Left colon (tissue), 2 donors: Measurements from ENCODE around the gene RPS19BP1. TPM values are rescaled to one million over a fixed set of nuclear protein-coding genes. Genes with fewer than 3 reads are reported as not detected.

ENCODE experiments used
- ATAC-seq: fragments of 200-7000 bp; cut with Tn5 transposase; one replicate; pipeline ENCODE4 v1.9.1; 2020; ENCODE audit warnings: mild to moderate bottlenecking, moderate library complexity
- DNase-seq, 2 donors: peaks; one replicate each; pipeline ENCODE4 v3.0.0-alpha.2; 2020
- intact Hi-C, 2 donors: fragments of 100-400 bp; cut with DNase I in 1 of 2; cut with micrococcal nuclease in 1 of 2; formaldehyde crosslinking; loops; one replicate each; pipeline versions ENCODE4 v1.11.2 to v1.14.0; 2022; cut with DNase I, micrococcal nuclease
- total RNA-seq, 2 donors: library from RNA; stranded (reverse); fragmentation: NEBNext Ultra II Directional; extraction: Animal tissue kit (Norgen Biotek cat#: 25700); gene quantifications; one replicate each; pipeline ENCODE4 v1.2.1, GENCODE V29; 2021
- donor health status: DM: no; HTN: no; CAD: no.
- donor health status: DM: yes; HTN: yes; CAD: no.

The RPS19BP1 gene
- total RNA-seq, 2 donors from 2014 or later: 57.6 to 60.7 TPM

GRCh38 chr22:39562839-39563489 lies 30.4 kb upstream of the RPS19BP1 start:
- intact Hi-C loops: no loop called here
- DNase-seq (no peak), ATAC-seq (no peak)

GRCh38 chr22:39560127-39560526 lies 27.6 kb upstream of the RPS19BP1 start:
- ATAC-seq: no peak
- intact Hi-C loops: no loop called here

DNA sequence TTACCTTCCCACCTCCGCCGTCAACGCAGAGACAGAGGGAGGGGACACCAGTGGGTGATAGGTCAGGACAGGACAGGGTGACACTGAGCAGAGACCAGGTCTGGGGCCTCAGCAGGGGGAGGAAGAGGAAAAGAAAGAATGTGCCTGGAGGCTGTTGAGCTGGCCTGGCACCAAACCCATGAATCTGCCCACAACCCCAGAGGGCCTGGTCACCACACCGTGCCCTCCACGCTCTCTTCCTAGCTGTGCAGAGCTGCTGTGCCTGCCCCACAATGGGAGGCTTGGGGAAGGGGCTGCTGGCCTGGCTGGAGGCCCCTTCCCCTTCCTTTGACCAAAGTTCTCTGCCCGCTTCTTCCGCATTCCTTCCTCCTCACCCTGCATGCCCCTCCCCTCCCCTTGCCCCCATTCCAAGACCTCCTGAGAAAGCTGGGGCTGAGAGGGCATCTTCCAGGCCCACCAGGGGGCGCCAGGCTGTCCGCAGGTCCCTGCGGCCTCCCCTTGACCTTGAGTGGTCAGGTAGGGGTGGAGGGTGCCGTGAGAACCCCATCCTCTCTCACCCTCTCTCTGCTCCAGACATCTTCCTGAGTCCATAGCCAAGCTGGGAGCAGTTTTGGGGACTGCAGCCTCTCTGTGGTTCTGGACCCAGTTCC lies 27.0 kb upstream of the RPS19BP1 start:
- no peak for ATAC-seq

More at GRCh38 chr22:39560127-39560526, 27.6 kb upstream of the RPS19BP1 start:
- no peak for DNase-seq

DNA sequence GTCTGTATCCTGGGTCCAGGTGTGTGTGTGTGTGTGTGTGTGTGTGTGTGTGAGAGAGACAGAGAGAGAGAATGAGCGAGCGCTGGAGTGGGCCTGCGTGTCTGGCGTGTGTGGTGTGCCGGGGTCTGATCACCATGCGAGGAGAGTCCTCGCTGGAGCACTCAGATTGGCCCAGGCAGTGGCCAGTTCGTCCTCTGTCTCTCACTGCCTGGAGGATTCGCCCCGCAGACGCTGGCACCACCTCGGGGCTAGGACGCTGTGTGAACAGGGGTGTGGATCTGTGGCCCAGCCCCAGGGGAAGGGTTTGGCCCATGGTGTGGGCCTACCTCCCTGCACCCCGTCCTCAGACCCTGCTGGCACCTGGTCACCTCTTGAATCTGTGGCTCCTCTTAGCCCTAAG lies 26.4 kb upstream of the RPS19BP1 start:
- DNase-seq: no peak
- intact Hi-C loops: no loop called here
- no peak for ATAC-seq

More for the DNA sequence above, 27.0 kb upstream of the RPS19BP1 start:
- DNase-seq: peak in 1 of 2 donors; percentile 18
- intact Hi-C loops: no loop called here

DNA sequence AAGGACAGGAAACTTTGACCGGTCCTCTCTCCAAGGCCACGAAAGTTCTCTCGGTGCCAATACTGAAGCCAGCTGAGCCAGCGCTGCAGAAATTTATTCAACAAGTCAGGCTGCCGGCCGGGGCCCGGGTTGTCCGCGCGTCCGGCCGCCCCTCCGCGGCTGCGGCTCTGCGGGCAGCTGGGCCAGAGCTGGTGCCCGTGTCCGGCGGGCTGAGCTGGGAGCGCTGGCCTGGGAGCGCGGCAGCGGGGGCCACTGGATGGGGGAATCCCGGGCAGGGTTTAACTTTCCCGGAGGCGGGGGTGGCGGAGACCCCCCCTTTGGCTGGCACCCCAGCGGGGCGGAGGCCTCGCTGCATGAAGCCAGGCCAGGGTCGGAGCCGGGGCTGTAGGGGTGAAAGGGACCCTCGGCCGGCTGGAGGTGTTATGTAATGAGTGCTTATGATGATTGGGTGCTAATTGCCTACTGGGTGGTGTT lies 25.7 kb upstream of the RPS19BP1 start:
- DNase-seq (no peak), ATAC-seq (no peak)
- intact Hi-C loops: no loop called here

DNA sequence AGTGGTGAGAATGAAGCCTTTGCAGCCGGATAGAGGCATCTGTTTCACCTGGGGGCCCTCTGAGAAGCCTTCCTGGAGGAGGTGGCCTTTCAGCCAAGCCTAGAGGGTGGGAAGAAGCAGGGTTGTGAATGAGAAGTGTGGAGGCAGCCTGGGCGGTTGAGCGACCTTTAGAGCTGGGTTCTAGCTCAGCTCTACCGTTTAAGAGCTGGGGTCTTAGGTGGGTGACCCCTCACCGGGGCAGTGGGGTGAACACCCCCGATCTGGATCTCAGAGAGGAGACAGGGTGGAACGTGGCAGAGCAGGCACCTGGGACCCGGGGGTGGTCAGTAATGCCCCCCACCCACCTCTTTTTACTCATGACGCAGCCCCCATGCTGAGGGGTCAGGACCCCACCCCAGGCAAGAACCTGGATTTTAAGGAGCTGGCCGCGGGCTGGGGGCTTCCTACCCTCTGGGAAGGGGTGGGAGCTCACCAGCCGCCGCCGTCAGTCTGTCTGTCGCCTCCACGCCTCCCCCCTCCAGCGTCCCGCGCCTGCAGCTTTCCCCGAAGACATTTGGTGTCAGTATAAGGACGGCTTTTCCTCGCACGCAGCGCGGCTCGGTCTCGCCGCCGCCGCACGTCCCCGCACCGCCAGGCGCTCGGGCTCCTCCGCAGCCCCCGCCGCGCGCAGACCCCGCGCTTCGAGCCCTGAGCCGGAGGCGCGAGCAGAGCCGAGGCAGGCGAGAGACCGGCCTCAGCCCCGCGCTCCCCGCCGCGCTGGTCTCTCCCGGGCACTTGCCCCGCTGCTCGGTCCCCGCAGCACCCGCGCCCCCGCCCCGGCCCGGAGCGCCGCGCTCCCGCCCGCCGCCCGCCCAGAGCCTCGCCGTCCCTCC lies 24.7 kb upstream of the RPS19BP1 start:
- DNase-seq: peak in 1 of 2 donors; percentile 17
- intact Hi-C loops: no loop called here
- ATAC-seq: peak; percentile 43

DNA sequence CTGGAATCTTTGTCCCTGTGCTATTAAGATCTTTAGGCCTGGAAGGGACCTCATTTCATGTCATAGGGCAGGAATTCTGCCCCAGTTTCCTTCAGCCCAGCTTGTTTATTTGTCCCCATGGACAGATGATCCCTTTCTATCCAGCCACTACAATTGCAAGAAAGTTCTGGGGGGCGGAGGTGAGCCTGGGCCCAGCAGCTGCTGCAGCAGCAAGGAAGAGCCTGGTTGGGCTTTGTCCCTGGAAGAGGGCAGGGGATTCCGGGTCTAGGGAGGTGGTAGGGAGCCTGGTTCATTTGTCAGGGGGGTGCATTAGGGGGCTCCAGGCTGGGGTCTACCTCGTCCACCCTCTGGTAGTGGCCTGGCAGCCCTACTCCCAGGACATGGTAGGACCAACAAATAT lies 21.6 kb upstream of the RPS19BP1 start:
- intact Hi-C loops: no loop called here
- DNase-seq (no peak), ATAC-seq (no peak)

- DNase-seq (no peak), ATAC-seq (no peak)
- intact Hi-C loops: no loop called here
Observed at GRCh38 chr22:39553429-39553828, 20.9 kb upstream of the RPS19BP1 start.

DNA sequence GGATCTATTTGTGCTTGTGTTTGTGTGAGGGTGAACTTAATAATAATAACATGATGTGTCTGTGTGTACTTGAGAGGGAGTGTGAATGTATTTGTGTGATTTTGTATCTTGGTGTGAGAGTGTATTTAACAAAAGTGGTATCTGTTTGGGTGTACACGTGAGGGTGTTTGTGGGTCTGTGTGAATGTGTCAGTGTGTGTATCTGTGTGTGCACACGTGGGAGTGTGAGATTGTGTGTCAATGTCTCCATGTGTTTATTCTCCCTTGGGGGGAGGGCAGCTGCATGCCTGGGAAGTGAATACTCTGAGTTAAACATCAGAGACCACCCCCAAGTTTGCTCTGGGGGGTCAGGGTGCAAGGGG lies 15.0 kb upstream of the RPS19BP1 start:
- intact Hi-C loops: no loop called here
- ATAC-seq (no peak), DNase-seq (no peak)

GRCh38 chr22:39546889-39547586 lies 14.5 kb upstream of the RPS19BP1 start:
- intact Hi-C loops: no loop called here
- ATAC-seq (no peak), DNase-seq (no peak)

- ATAC-seq (peak; percentile 78), DNase-seq (peak in 1 of 2 donors; percentile 72)
- intact Hi-C loops: no loop called here
Observed at GRCh38 chr22:39545386-39546365, 13.1 kb upstream of the RPS19BP1 start.

GRCh38 chr22:39543095-39543494 lies 10.5 kb upstream of the RPS19BP1 start:
- DNase-seq (peak in 1 of 2 donors; percentile 28), ATAC-seq (peak; percentile 44)
- intact Hi-C loops: no loop called here

DNA sequence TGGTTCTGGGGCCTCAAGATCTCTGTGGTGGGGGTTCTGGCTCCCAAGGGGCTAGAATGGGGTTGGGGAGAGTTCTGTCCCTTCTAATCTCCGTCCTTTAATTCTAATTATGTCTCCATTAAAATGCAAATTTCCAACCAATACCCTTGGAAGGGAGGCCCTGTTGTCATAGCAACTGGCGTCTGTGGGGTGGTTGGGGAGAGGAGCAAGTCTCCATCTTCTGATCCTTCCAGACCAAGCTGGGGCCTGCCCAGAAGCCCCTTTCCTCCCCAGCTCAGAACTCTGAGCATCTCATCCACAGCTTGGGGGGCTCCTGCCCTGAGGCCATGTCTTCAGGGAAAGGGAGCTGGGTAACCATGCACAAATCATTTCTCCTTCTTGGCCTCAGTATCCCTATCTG lies 5.4 kb upstream of the RPS19BP1 start:
- DNase-seq: no peak
- no peak for ATAC-seq
- intact Hi-C loops: loop anchor here (5.0 to 10.0 kb wide), 2 partner anchors 487 to 489 kb away; no protein-coding TSS in a partner anchor

GRCh38 chr22:39536711-39537110 lies 4.2 kb upstream of the RPS19BP1 start:
- ATAC-seq: no peak
- no peak for DNase-seq
- intact Hi-C loops: loop anchor here (5.0 to 10.0 kb wide), 2 partner anchors 488 to 491 kb away; no protein-coding TSS in a partner anchor

DNA sequence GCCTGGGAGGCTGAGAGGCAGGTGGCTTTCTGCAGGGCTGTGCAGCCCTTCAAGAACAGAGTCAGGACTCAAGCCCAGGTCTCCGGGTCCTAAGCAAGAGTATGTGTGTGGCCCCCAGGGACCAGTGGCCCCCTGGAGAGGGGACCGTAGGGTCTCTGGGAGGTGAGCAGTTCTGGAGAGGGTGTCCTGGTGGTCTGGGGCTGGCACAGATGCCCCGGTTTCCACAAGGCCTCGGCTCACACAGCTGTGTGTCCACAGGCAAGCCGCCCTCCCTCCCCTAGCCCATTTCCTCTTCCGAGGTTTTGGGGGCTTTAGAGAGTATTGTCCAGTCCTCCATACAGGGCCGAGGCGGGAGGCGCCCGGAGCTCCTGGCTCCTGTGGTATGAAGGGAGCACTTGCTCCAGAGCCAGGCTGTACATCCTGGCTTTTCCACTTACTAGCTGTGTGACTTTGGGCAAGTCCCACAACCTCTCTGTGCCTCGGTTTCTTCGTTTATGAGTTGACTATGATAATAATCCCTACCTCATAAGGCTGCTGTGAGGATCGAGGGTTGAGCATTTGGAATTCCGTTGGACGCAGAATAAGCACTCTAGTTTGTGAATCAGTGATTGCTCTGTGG lies 3.4 kb upstream of the RPS19BP1 start:
- DNase-seq: no peak
- intact Hi-C loops: loop anchor here (5.0 to 10.0 kb wide), 2 partner anchors 489 to 491 kb away; no protein-coding TSS in a partner anchor
- no peak for ATAC-seq

DNA sequence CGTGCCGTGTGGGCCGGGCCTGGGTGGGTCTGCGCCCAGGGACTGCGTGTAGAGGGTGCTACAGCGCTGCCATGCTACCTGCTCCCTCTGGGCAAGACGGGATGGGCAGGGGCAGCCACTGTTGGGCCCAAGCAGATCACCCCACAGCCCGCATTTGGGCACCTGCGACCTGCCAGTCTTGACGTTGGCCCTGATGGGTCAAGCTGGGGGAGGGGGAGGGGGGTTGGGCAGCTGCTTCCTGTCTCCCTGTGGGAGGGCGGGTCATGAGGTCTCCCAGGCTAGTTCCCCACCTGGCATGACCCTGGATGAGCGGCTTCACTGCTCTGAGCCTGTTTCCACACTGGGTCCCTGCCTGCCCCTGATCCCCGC lies 2.8 kb upstream of the RPS19BP1 start:
- no peak for ATAC-seq
- no peak for DNase-seq
- intact Hi-C loops: loop anchor here (5.0 to 10.0 kb wide), 2 partner anchors 489 to 492 kb away; no protein-coding TSS in a partner anchor
